GM23338 (cell line): ENCODE results near the gene FLNB.

Experiments
- EZH2 ChIP-seq: fragments of 200-600 bp; sonication (generic); IDR thresholded peaks from one replicate; pipeline ENCODE4 v1.8.0; 2017; ENCODE audit warnings: antibody characterized with exemption, mild to moderate bottlenecking, low read depth; ENCODE audit not compliant: unreplicated experiment
- EZH2phosphoT487 ChIP-seq: fragments of 200-600 bp; sonication (generic); IDR thresholded peaks from one replicate; pipeline ENCODE4 v1.8.1; 2018; ENCODE audit warnings: antibody characterized with exemption; ENCODE audit not compliant: unreplicated experiment
- JUNB ChIP-seq: IDR thresholded peaks from one replicate; pipeline ENCODE4 v1.6.1; 2016; ENCODE audit warnings: antibody characterized with exemption; ENCODE audit not compliant: unreplicated experiment
- POLR2AphosphoS5 ChIP-seq: IDR thresholded peaks from 2 replicates; pipeline ENCODE4 v1.6.1; 2016; ENCODE audit warnings: antibody characterized with exemption, low read depth
- REST ChIP-seq: IDR thresholded peaks from one replicate; pipeline ENCODE4 v1.6.1; 2018; ENCODE audit warnings: antibody characterized with exemption; ENCODE audit not compliant: unreplicated experiment
- STAT1 ChIP-seq: IDR thresholded peaks from one replicate; pipeline ENCODE4 v1.6.1; 2016; ENCODE audit warnings: antibody characterized with exemption; ENCODE audit not compliant: unreplicated experiment
- ZNF114 ChIP-seq: fragments of 250-450 bp; sonication (Bioruptor Pico); IDR thresholded peaks from 2 replicates; pipeline ENCODE4 v1.5.0; 2020; ENCODE audit warnings: mild to moderate bottlenecking, moderate library complexity
- TF ChIP-seq, protein P1 (sequence below), 2 experiments: fragments of 200-600 bp in 1 of 2; sonication (generic) in 1 of 2; conservative IDR thresholded peaks; 2 replicates each; pipeline versions ENCODE4 v1.5.1 to v1.6.1; 2016 to 2017; ENCODE audit warnings: antibody characterized with exemption in 2 of 2, low read depth in 2 of 2, mild to moderate bottlenecking in 2 of 2, moderate library complexity in 1 of 2

DNA sequence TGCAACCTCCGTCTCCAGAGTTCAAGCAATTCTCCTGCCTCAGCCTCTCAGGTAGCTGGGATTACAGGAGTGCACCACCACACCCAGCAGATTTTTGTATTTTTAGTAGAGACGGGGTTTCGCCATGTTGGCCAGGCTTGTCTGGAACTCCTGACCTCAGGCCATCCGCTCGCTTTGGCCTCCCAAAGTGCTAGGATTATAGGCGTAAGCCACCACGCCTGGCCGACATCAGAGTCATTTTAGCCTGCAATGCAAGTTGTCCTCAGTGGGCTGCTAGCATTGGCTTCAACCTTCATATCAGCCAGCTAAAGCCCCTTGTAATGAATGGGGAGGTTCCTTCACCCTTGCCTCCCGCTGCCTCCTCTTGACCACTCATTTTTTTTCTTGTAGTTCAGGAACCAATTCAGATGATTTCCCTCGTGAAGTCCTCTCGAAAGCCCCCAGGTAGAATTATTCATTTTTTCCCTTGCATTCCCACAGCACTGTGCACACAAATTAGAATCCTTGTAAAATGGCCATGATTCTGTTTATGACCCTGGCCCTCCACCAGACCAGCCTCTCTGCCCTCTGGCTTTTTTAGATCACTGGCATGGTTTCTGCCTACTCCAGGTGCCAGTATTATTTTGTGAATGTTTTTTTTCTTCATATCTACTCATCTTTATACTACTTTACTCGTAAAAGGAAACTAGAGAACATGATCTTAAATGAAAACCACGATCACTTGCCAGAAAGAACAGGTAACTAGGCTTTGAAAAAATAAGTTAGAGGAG, 29.1 kb downstream of the FLNB start:
- TF ChIP-seq, protein P1, sequence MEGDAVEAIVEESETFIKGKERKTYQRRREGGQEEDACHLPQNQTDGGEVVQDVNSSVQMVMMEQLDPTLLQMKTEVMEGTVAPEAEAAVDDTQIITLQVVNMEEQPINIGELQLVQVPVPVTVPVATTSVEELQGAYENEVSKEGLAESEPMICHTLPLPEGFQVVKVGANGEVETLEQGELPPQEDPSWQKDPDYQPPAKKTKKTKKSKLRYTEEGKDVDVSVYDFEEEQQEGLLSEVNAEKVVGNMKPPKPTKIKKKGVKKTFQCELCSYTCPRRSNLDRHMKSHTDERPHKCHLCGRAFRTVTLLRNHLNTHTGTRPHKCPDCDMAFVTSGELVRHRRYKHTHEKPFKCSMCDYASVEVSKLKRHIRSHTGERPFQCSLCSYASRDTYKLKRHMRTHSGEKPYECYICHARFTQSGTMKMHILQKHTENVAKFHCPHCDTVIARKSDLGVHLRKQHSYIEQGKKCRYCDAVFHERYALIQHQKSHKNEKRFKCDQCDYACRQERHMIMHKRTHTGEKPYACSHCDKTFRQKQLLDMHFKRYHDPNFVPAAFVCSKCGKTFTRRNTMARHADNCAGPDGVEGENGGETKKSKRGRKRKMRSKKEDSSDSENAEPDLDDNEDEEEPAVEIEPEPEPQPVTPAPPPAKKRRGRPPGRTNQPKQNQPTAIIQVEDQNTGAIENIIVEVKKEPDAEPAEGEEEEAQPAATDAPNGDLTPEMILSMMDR (conservative IDR thresholded peaks at IDR 0.05; ENCODE audit: low read depth in 2 of 2) = no peak
- TF ChIP-seq ZNF114 (CRISPR knock-in tag) (no peak), REST (no peak), POLR2AphosphoS5 (no peak), EZH2 (no peak), EZH2phosphoT487 (no peak), JUNB (no peak), STAT1 (no peak)
